ENCODE measurements around the gene STXBP6.

GRCh38 chr14:25090716-25091454, 40.9 kb upstream of the STXBP6 start:
- TF ChIP-seq CTCF (optimal IDR thresholded peaks at IDR 0.05 in 1 of 3, IDR thresholded peaks at IDR 0.05 in 1 of 3, conservative IDR thresholded peaks at IDR 0.05 in 1 of 3; ENCODE audit: extremely low read depth in 1 of 3, insufficient read depth in 2 of 3, low read length in 3 of 3) (no peak), EZH2 (IDR thresholded peaks at IDR 0.05; ENCODE audit: low read length) (no peak)
